Inflammatory macrophage treated with lipopolysaccharide for 4 hours (primary cell): ENCODE results near the gene SH2D7.
"Not testable (repeated sequence)": the region's sequence is repeated elsewhere in the genome, so short reads cannot be mapped to it uniquely, and the experiment has no call there.

ENCODE experiments used
- DNase-seq: peaks from one replicate; pipeline ENCODE4 v3.0.0-alpha.2; 2020

The SH2D7 gene

GRCh38 chr15:78146425-78147154 lies 54.2 kb downstream of the SH2D7 start:
- no peak for DNase-seq

DNA sequence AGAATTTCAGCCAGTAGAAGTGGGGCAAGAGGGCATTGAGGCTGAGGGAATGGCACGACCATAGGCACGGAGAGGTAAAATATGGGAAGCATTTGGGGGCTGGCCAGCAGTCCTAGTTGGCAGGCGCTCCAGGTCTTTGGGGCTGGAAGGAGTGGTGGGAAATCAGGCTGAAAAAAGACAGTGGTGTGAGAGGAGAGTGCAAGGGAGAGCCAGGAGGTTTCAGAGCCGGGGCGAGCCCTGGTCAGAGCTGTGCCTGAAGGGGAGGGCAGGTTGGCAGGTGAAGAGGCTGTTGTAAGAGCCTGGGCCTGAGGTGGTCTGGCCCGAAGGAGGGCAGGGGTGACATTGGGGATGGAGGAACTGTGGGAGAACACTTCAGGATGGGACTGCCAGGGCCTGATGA lies 55.2 kb downstream of the SH2D7 start:
- DNase-seq, result no peak

GRCh38 chr15:78148392-78149067 lies 56.2 kb downstream of the SH2D7 start:
- DNase-seq, result no peak

GRCh38 chr15:78149068-78149804 lies 56.9 kb downstream of the SH2D7 start, which contains the start of gene IDH3A:
IDH3A (plus strand) TSS chr15:78149362; CDS start chr15:78149404, 42 bp downstream.
- peak; percentile 99 for DNase-seq

DNA sequence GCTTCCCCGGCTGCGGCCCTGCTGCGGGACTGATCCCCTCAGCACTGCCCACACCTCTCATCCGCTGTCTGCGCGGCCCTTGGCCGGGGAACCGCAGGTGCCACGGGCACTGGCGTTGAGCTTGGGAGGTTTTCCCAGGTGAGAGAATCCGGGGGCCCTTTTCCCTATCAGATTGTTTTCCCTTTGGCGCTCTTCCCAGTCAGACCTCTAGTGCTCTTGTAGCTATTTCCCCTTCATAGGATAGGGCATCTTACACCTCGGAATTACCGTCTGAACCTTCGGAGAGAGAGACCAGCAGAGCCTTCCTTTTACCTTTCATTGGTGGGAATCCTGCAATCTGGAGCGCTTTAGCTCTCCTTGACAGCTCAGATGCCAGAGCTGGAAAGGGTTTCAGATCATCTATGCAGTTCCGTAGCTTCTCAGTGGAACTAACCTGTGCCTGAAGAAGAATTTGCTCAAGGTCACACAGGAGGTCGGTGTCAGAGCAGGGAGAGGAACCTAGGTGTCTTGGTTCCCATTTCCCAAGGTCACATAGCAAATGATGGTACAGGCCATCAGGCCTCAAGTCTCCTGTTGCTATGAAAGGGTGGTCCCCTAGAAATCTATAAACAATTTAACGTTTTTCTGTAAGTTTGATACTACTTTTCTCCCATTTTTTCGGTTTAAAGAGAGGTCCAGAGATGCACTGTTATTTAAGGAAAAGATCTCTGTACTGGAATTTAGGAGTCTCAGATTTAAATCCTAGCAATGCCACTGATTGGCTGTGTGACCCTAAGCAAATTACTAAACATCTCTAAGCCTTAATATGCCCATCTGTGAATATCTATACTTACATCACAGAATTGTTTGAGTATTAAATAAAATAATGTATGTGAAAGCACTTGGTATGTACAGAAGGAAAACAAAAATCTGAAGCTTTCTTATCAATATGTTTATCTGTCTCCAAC lies 57.7 kb downstream of the SH2D7 start:
- no peak for DNase-seq

DNA sequence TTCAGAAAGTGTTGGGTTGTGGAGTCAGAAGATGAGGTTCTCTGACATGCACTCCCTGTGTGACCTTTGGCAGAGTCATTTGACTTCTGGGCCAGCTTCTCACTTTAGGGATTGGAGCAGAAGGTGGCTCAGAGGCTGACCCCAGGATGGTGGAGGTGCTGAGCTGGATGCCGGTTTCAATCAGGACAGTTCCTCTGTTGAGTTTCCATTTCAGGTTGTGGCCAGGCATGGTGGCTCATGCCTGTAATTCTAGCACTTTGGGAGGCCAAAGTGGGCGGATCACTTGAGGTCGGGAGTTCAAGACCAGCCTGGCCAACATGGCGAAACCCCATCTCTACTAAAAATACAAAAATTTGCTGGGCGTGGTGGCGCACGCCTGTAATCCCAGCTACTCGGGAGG lies 58.7 kb downstream of the SH2D7 start:
- not testable (repeated sequence) for DNase-seq
